Caki2 (cell line): ENCODE data around the gene HOXD10. TPM values are rescaled to one million over a fixed set of nuclear protein-coding genes. Genes with fewer than 3 reads are reported as not detected.

Source experiments
- DNase-seq: peaks from one replicate; pipeline ENCODE4 v3.0.0-alpha.2; 2015; ENCODE audit warnings: low read depth
- in situ Hi-C: cut with HindIII; loops from 2 replicates; pipeline ENCODE4 v1.10.0; 2016; ENCODE audit warnings: low sequenced_read_pairs, low pct_unique_long_range_greater_than_20kb, mixed read lengths
- total RNA-seq: library from RNA; depleted of rRNA; stranded (reverse); fragments of >200 nt; shearing (Covaris generic); gene quantifications from 2 replicates; pipeline ENCODE4 v1.2.3, GENCODE V29; 2014; ENCODE audit warnings: low replicate concordance

HOXD10 gene
- total RNA-seq, 1 experiment from 2014 or later: 4.3 TPM

DNA sequence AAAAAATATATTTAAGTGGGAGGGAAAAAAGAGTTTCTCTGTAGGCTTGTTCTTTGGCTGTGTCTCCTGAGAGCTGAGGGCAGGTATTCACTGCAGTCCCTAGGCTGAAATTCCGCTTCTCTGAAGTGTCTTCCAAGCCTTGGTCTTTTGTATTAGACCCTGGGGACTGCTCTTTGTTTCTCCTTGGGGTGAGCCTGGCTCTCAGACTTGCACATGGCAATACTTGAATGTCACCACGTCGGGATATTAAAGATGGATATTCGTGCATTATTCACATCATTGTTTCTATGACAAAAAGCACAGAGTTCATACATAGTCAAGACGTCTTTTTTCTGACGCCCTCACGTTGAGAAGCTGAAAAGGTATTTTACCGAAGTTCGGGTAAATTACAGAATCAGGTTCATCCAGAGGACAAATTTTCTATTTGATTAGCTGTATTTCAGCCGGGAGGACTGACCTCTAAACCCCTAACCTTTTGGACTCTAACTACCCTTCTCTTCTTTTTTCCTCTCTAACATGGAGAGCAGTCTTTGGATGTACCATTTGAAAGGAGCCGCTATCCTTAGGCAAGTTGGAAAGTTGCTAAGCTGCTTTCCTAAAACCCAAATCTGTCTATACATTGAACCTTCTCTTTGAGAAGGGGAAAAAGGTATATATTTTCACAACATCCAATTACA lies 38.1 kb downstream of the HOXD10 start:
- no peak for DNase-seq
- in situ Hi-C loops: no loop called here

DNA sequence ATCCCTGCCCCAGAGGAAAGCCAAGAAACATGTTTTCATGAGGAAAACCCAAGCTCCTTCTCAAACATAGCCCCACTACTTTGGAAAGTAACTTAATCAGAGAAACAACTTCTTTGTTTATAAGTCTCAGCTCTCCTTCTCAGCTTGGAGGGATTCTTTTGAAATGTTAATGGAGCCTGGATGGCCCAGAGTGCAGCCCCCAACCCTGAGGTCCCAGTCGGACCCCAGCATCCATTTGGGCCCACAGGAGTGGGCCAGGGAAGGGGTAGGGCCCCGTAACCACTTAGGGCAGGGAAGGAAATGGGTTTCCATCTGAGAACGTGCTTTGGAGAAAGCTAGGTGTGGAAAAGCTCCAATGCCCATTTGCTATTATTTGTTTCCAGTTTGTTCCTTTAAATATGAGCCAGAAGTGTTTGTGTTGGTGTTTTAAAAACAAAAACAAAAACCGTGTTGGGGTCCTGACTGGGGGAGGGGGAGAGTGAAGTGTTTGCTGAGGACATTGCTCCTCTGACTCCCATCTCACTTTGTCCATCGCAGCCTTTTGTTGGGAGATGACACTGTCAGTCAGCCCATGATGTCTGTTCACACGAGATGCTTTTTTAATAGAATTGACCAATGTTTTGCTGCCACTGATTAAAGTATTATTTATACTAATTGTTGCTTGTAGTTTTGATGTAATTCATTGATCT lies 38.9 kb downstream of the HOXD10 start:
- no peak for DNase-seq
- in situ Hi-C loops: no loop called here

DNA sequence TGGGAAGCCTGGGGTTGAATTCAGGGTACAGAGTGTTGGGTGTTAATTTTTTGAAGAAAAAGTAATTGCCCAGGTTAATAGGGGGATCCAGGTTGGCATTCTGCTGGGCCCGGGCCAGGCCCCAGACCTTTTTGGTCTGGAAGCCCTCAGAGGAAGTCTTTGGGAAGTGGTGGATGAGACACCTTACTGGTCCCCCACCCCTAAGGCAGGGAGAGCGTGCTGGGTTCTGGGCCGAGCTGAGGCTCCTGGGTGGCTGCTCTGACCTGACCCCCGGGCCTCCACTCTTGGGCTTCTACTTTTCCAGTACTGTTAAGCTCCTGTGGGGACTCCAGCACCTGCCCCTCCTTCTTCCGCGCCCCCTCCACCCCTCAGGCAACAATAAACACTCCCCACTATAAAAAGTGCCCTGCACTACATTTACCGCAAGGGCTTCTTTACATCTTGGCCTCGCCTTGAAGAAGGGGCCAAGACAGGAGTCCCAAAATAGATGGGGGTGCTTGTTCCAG lies 39.8 kb downstream of the HOXD10 start:
- in situ Hi-C loops: no loop called here
- DNase-seq: no peak

DNA sequence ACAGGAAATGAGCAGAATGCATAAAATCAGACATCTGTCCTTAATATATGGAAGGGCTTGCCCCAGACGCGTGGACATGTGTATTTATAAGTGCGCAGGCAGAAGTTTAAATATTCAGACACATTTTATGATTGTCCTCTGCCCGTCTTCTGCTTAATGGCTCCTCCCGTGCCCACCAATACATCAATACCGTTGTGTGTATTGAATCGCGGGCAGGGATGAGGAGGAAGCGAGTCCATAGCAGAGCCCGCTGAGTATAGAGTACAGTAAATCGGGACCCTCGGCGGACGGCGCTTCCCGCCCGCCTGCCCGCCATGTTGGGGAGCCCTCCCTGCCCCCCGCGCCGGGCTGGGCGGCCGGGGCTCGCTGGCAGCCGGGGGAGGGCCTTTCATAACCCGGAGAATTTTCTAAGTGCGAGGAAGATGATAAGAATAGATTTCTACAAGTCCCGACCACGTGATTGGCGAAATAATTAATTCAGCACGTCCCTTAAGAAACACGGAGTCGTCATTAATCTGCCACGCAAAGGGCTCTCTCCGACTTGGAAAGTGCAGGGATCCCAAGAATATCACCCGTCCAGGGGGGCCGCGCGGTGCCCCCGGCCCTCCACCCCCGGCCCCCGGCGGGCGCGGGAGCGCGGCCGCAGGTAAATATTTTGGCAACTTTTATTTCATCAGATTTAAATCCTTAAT lies 40.4 kb downstream of the HOXD10 start, which contains the start of gene HOXD3:
HOXD3 (plus strand) TSS at position 501 of the 692 bp plus-strand sequence. CDS start 11,808 bp downstream, outside the sequence.
- DNase-seq: no peak
- in situ Hi-C loops: no loop called here

DNA sequence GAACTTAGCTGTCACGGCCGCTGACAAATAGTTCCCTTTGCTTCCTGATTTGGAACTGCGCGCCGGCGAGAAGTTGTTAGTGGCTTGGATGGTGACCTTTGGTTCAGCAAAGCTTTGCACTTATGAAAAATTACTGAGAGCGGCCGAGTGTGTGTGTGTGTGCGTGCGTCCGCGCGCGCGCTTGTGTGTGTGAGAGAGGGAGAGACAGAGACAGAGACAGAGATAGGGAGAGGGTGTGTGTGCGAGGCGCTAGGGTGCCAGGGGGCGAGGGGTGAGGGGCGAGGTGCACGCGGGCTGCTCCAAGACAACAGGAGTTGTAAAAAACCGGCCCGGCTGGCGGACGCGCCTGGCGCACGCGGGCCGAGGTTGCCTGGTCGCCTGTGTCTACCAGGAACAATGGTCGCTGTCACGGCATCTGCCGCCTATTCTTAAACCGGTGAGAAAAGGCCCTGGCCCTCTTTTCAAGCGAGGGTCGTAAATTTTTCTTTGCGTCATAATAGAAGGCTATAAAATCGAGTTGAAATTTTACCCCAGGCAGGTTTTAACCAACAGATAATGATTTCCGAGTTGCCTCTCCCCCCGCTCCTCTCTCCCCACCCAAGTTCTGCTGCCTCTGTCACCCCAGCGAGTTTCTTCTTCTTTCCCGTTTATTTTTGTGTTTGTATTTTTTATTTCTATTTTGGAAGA lies 41.1 kb downstream of the HOXD10 start:
- in situ Hi-C loops: no loop called here

DNA sequence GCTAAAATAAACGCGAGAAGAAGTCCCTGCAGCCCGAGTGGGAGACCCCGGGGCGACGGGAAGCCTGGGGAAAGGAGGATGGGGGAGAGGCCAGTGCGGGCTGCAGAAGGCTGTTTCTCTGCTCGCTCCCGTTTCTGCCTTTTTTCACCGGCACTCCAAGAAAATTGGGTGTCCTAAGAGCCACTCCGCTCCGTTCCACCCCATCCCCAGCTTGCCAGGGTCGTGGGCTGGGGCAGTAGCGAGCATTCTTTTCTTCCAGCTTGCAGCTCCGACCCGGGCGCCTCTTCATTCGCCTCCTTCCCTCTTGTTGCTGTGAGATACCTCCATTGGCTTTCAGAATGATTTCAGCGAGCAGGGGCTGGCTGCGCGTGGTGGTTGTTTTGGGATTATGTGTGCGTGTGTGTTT lies 41.6 kb downstream of the HOXD10 start:
- no peak for DNase-seq
- in situ Hi-C loops: no loop called here

More for the DNA sequence above, 41.1 kb downstream of the HOXD10 start:
- no peak for DNase-seq

DNA sequence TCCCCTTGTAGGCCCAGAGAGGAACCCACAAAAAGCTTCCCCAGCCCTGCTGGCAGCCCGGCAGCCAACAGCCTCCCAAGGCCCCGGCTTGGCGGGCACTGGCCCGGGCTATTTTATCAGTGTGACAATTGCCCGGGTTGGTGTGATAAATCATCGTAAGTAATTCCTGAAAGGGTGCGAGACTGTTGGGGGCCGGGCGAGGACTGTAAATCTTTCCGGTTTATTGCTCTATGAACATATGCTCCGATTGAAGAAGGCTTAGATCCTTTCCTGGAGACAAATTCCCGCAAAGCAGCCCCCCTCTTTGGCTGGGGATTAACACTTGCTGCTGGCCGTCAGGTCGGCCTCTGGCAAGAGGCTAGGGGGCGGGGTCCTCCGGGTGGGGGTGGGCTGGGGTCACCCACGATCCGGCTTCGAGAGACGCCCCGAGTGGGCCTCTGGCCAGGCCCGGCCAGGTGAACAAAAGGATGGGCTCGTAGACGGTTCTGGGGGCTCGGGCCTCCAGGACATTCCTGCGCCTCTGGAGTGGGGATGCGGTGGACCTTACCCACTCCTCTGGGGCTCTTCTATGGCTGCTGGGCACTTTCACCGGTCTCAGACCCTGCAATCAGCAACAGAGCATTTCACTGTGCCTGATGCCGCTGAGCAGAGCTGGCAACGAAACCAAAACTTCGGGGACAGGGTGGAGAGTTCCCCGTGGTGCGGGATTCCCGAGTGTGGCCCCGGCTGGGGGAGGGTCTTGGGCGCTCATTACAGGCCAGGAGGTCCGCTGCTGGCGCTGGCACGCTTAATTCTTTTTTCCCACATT lies 42.5 kb downstream of the HOXD10 start:
- DNase-seq: no peak
- in situ Hi-C loops: no loop called here

DNA sequence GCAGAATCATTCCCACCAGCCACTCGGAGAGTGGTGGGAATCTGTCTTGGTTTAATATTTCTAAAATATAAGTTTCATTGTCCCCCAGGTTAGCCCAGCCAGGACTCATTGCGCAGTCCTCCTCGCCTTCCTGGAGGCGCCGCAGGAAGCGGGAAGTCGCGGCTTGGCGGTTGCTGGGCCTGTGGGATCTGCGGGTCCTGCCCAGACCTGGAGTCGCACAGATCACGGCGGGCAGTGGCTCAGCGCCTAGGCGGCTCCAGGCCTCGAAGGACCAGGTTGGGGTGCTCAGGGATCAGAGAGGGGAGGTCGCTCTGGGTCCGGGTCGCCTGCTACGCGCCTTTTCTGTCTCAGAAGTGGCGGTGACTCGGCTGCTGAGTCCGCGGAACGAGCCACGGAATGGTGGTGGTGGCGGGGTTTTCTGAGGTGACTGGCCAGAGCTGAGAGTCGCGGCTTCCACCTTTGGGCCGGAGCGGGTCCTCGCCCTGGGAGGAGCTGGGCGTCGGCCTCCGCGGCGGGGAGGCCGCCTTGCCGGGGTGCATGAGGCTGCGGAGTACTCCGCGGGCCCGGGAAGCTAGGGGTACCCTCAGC lies 43.2 kb downstream of the HOXD10 start:
- in situ Hi-C loops: no loop called here
- no peak for DNase-seq

DNA sequence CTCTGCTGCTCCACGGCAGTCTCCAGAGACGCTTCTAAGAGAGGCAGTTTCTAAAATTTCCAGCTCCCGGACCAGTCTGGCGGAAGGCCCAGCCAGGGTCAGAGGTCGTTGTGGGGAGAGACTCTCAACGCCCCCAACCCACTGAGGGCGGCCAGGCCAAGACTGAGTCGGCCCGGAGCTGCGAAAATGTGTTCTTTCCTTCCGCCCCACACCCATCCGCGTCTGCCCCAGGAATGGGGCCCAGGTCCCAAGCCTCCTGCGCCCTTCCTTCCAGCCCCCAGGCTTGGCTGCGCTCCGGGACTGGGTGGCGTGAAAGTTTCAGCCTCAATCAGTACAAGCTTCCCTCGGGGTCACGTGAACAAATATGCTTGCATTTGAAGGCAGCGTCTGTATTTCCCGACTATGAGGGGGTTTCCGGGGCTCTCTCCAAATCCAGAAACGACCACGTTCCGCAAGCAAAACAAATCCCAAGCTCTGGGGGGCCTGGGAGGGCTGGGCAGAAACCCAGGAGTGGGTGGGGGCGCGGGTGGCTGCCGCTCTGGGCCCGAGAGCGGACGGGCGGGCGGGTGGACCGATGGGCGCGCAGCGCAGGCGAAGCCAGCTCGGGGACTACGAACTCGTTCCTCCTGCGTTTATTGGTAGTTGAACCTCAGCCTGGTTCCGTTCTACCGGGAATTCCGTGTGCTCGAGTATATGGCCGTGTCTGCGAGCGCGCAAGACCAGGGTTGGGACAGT lies 43.8 kb downstream of the HOXD10 start:
- in situ Hi-C loops: no loop called here
- no peak for DNase-seq

DNA sequence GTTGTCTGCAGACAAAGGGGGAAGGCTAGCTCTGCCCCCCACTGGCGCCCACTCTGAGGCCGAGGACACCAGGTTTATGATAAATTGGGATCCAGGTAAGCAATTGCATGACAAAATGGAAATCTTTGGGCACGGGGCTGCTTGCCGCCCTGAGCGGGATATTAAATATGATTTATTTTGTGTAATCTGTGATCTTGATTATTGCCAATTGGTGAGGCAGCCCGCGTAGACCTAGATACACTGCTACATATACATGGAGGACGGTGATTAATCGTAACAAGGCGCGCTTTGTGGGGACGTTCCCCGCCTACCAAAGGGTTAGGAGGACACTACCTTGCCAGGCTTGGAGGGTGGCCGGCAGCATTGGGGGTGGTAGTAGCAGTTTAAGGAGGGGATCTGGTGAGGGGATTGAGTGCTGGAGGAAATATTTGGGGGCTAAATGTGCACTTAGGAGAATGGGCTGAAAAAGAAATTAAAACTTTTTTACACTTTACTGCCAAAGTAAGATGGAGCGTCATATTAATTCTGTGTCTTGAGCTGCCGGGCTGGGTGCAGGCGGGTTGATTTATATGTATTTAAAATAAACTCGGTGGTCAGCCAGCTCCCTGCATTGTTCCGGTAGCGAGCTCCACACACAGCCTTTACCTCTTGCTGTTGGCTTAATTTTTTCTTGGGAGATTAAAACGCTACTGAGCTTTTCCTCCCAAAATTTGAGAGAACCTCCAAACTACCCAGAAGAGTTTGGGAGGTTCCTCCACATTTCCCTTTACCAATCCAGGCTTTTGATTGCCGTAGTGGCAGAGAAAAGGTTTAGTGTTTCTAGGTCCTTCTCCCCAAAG lies 44.6 kb downstream of the HOXD10 start:
- in situ Hi-C loops: no loop called here
- no peak for DNase-seq

DNA sequence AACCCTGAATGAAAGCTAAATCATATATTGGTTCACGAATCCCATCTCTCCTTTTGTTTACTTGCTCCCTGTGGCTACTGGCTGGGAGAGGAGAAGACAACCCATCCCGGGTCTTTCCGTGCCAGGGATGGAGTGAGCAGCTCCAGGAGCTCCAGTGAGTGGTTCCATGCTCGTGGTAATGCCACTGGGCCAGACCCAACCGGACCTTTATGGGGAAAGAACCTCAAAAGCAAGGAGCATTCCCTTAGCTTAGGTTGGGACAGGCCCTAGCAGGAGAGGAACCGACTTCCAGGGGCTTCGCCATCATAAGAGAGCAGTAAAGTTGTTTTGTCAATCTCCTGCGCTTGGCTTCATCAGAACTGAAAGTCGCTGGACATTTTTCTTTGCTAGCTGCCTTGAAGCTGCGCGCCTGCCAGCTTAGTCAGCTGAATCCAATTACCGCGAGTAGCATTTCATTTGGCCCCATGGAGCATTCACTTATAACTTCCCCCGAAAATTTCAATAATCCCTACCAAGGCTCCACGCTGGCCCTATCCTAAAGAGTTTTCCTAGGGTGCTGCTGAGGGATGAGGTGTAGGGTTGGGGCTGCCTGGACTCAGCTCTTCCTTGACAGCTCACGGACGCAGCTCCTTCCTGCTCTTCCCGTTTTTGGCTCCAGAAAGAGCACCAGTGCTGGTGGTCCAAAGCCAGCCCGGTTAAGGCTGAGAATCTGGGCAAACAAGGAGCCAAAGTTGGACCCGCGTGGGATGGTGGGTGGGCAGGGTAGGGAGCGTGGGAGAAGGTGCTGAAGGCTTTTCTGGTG lies 45.4 kb downstream of the HOXD10 start:
- in situ Hi-C loops: no loop called here

DNA sequence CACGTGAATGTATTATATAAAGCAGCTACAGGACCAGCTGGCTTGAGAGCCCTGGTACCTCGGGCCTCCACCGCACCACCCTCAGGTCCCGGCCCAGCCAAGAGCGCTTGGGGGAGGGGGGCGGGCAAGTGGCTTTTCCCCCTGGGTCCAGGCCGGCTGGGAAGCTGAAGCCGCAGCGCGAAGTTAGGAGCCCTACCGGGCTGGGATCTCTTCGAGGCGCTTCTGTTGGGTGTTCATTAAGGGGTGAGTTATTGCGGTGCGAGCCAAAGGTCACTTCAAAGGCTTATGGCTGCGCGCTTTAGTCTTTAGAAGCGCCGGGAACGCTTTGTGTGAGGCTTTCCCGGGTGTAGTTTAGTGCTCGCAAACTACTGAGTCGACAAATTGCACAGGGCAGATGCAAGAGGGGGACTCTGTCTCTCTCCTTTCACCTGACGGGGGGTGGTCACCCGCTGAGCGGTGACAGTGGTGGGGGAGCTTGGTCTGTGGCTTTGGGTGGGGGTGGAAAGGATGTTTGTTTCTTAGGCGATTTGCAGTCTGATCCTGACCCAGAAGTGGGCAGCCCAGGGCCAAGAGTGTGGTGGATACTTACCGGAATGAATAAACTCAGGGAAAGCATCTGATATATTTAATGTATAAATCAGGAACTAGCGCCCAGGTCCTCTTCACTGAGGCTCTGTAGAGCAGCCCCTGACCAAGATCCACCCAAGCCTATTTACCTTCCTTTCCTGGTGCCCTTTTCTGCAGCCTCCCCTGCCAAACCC lies 46.5 kb downstream of the HOXD10 start:
- in situ Hi-C loops: no loop called here
- no peak for DNase-seq

More for the DNA sequence above, 45.4 kb downstream of the HOXD10 start:
- no peak for DNase-seq

DNA sequence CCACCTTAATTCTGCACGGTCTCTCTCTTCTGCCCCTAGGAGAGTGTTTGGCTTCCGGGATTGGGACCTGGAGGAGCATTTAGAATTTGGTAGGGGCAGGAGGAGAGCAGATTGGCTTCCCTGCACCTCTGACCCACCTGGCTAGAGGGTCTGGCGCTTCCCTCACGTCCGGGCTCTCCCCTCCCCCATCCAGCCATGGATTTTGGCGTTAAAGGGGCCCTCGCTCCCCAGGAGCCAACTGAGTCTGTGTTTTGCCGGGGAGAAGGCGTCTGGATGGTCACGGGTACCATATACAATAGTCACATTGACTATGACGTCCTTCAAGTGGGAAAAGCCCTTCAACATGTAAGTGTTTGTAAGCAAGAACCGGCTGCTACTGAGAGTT lies 47.1 kb downstream of the HOXD10 start:
- DNase-seq: no peak

DNA sequence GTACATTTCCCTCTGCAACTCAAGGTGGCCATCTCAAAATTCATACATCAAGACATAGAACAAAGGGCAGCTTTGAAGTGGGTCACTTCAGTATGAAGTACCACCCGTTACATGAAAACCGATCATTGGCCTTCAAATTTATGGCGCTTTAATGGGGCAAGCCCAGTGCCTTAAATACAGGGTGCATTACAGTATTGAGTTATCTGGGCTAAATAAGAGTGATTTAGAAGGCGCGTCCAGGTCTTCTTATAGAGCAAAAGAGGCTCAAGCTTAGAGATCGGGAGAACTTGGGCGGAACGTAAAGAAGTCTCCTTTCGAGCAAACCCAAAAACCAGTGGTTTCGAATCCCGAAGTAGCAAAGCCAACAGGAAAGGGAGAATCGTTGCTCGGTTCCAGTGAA lies 47.6 kb downstream of the HOXD10 start:
- DNase-seq: no peak
- in situ Hi-C loops: no loop called here

More for the DNA sequence above, 47.1 kb downstream of the HOXD10 start:
- in situ Hi-C loops: no loop called here
